Loucy (cell line): ENCODE results near the gene MRPL34.

Experiments used
- H2AFZ ChIP-seq: fragments of 200-600 bp; sonication (generic); 2 replicates; pipeline ENCODE4 v1.6.0; 2016; ENCODE audit warnings: antibody characterized with exemption, mild to moderate bottlenecking, low read length, moderate library complexity
- H3F3A ChIP-seq: fragments of 200-600 bp; 2 replicates; pipeline ENCODE4 v1.6.0; 2016; ENCODE audit warnings: antibody characterized with exemption, low read depth, mild to moderate bottlenecking
- H3K27me3 ChIP-seq: fragments of 200-600 bp; sonication (generic); 2 replicates; pipeline ENCODE4 v1.6.1; 2014; ENCODE audit warnings: low read length, mild to moderate bottlenecking; ENCODE audit not compliant: insufficient read depth, poor library complexity, severe bottlenecking
- H3K36me3 ChIP-seq: fragments of 200-600 bp; sonication (generic); 2 replicates; pipeline ENCODE4 v1.6.1; 2016; ENCODE audit warnings: low read length; ENCODE audit not compliant: insufficient read depth
- H3K4me1 ChIP-seq: fragments of 200-600 bp; sonication (generic); 2 replicates; pipeline ENCODE4 v1.5.1; 2014; ENCODE audit warnings: low read length, mild to moderate bottlenecking; ENCODE audit not compliant: insufficient read depth, poor library complexity, severe bottlenecking
- H3K4me2 ChIP-seq: fragments of 200-600 bp; sonication (generic); 2 replicates; pipeline ENCODE4 v1.6.0; 2014; ENCODE audit warnings: antibody characterized with exemption, low read length, low read depth, mild to moderate bottlenecking; ENCODE audit not compliant: poor library complexity, severe bottlenecking
- H3K4me3 ChIP-seq: fragments of 200-600 bp; sonication (generic); 2 replicates; pipeline ENCODE4 v1.5.1; 2014; ENCODE audit warnings: low read length, mild to moderate bottlenecking, mixed read lengths; ENCODE audit not compliant: poor library complexity, severe bottlenecking
- H3K79me2 ChIP-seq: fragments of 200-600 bp; sonication (generic); 2 replicates; pipeline ENCODE4 v1.6.1; 2014; ENCODE audit warnings: low read length; ENCODE audit not compliant: insufficient read depth
- H3K9ac ChIP-seq: fragments of 200-600 bp; sonication (generic); 2 replicates; pipeline ENCODE4 v1.6.0; 2014; ENCODE audit warnings: mild to moderate bottlenecking, low read depth, low read length, moderate library complexity; ENCODE audit not compliant: poor library complexity, severe bottlenecking
- H3K9me2 ChIP-seq: fragments of 200-600 bp; sonication (generic); replicated peaks from 2 replicates; pipeline ENCODE4 v1.6.1; 2016; ENCODE audit warnings: low read depth, low read length, mixed read lengths
- H3K9me3 ChIP-seq: fragments of 200-600 bp; sonication (generic); 2 replicates; pipeline ENCODE4 v1.6.1; 2014; ENCODE audit warnings: mild to moderate bottlenecking, antibody characterized with exemption, low read length, low read depth; ENCODE audit not compliant: insufficient read depth
- H4K20me1 ChIP-seq: fragments of 200-600 bp; sonication (generic); 2 replicates; pipeline ENCODE4 v1.6.0; 2014; ENCODE audit warnings: antibody characterized with exemption, low read length, mild to moderate bottlenecking; ENCODE audit not compliant: insufficient read depth, poor library complexity, severe bottlenecking
- CTCF ChIP-seq: fragments of 200-600 bp; sonication (generic); conservative IDR thresholded peaks from 2 replicates; pipeline ENCODE4 v1.5.1; 2014; ENCODE audit warnings: mild to moderate bottlenecking, antibody characterized with exemption, low read length
- EZH2phosphoT487 ChIP-seq: fragments of 200-600 bp; IDR thresholded peaks from 2 replicates; pipeline ENCODE4 v1.6.1; 2018; ENCODE audit warnings: antibody characterized with exemption, mild to moderate bottlenecking, moderate library complexity, borderline replicate concordance

MRPL34 gene

GRCh38 chr19:17282488-17283125 lies 23.1 kb upstream of the MRPL34 start:
- no peak overlapping the region; the same call in 1 of the 2 replicates for H2AFZ ChIP-seq

GRCh38 chr19:17283504-17283996 lies 22.1 kb upstream of the MRPL34 start:
- 0 out of 2 replicates have a peak, but pooled peaks cover 3% of the 10 kb centered on the region for H3K36me3 ChIP-seq
- no peaks in the 10 kb centered on the region for H3F3A ChIP-seq
- no peaks in the 10 kb centered on the region for H3K27me3 ChIP-seq
- H4K20me1 ChIP-seq: no peaks in the 10 kb centered on the region
- no peak overlapping the region for H3K4me3 ChIP-seq
- H3K79me2 ChIP-seq: no peaks in the 10 kb centered on the region
- H3K4me2 ChIP-seq: no peak overlapping the region
- H2AFZ ChIP-seq: no peak overlapping the region
- TF ChIP-seq EZH2phosphoT487: no peak
- TF ChIP-seq CTCF: no peak
- no peak overlapping the region for H3K9ac ChIP-seq
- no peaks in the 10 kb centered on the region for H3K4me1 ChIP-seq
- no peaks in the 10 kb centered on the region for H3K9me3 ChIP-seq
- no peaks in the 10 kb centered on the region for H3K9me2 ChIP-seq

More at GRCh38 chr19:17282488-17283125, 23.1 kb upstream of the MRPL34 start:
- no peaks in the 10 kb centered on the region for H3K9me3 ChIP-seq
- TF ChIP-seq EZH2phosphoT487 (no peak), CTCF (peak; percentile 77)
- H4K20me1 ChIP-seq: no peaks in the 10 kb centered on the region
- H3K4me2 ChIP-seq: no peak overlapping the region
- no peaks in the 10 kb centered on the region for H3K9me2 ChIP-seq
- no peak overlapping the region for H3K4me3 ChIP-seq
- H3K79me2 ChIP-seq: no peaks in the 10 kb centered on the region
- H3K4me1 ChIP-seq: no peaks in the 10 kb centered on the region
- H3K27me3 ChIP-seq: no peaks in the 10 kb centered on the region
- H3K9ac ChIP-seq: no peak overlapping the region
- H3K36me3 ChIP-seq: 0 out of 2 replicates have a peak, but pooled peaks cover 3% of the 10 kb centered on the region
- no peaks in the 10 kb centered on the region for H3F3A ChIP-seq

GRCh38 chr19:17285415-17286135 lies 20.1 kb upstream of the MRPL34 start:
- H3K9me2 ChIP-seq: no peaks in the 10 kb centered on the region
- no peaks in the 10 kb centered on the region for H3K27me3 ChIP-seq
- no peaks in the 10 kb centered on the region for H3K79me2 ChIP-seq
- H3K9ac ChIP-seq: no peak overlapping the region
- no peak overlapping the region for H3K4me3 ChIP-seq
- no peaks in the 10 kb centered on the region for H4K20me1 ChIP-seq
- H3F3A ChIP-seq: no peaks in the 10 kb centered on the region
- no peaks in the 10 kb centered on the region for H3K4me1 ChIP-seq
- H3K36me3 ChIP-seq: no peaks in the 10 kb centered on the region
- no peak overlapping the region for H3K4me2 ChIP-seq
- TF ChIP-seq CTCF: no peak
- TF ChIP-seq EZH2phosphoT487: no peak
- H2AFZ ChIP-seq: no peak overlapping the region
- no peaks in the 10 kb centered on the region for H3K9me3 ChIP-seq
